ENCODE data around the gene HK2.

Gene HK2

DNA sequence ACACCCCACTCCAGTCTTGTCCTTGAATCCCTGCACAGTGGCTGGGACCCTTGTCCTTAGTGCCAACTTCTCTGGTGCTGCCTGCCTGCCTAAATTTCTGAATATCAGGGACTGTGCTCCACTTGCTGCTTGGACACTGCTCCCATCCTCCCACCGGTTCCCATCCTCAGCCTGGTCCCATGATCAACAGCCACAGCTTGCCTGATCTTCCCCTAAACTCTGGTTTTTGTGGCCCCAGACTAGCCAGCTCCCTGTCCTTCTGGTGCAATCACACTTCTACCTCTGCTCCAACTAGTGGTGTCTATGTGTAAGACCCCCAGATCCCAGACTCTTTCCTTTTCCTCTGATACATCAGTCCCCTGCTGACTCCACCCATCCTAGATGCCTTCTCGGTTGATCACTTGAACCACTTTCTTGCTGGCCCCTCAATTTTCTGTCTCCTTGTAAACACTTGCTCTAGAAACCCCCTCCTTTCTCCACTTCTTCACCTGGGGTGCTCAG, 87.4 kb downstream of the HK2 start:
- TF ChIP-seq CTCF (IDR thresholded peaks at IDR 0.05; ENCODE audit: low read depth, low read length) = no peak
- DNase-seq (ENCODE audit: extremely low read depth, low read depth) = no peak

DNA sequence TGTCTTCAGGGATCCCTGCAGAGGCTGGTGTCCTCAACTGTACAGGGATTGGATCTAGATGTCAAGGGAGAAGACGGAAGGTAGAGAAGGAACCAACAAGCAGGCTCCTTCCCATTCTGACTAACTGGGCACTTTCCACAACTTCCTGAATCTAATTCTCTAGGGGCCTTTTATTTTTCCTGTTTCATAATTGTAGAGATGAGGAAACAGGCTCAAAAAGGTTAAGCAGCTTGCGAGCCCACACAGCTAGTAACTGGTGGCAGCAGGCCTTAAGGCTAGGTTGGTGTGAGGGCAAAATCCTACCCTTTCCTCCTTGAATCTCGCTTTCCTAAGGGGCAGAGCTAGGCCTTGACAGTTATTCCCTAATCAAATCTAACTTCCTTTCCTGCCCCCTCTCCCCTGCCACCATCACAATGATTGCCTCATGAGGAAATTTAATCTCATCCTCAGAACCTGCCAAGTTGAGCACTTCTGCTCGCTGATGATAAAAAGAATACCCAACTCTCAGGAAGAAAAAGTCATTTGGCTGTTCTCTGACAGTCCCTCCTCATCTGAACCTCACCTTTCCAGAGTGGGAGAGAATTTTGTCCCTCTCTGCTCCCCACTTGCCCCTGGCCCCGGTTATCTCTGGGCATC, 88.8 kb downstream of the HK2 start:
- no peak for DNase-seq (ENCODE audit: extremely low read depth, low read depth)
- no peak for TF ChIP-seq CTCF (IDR thresholded peaks at IDR 0.05; ENCODE audit: low read depth, low read length)

DNA sequence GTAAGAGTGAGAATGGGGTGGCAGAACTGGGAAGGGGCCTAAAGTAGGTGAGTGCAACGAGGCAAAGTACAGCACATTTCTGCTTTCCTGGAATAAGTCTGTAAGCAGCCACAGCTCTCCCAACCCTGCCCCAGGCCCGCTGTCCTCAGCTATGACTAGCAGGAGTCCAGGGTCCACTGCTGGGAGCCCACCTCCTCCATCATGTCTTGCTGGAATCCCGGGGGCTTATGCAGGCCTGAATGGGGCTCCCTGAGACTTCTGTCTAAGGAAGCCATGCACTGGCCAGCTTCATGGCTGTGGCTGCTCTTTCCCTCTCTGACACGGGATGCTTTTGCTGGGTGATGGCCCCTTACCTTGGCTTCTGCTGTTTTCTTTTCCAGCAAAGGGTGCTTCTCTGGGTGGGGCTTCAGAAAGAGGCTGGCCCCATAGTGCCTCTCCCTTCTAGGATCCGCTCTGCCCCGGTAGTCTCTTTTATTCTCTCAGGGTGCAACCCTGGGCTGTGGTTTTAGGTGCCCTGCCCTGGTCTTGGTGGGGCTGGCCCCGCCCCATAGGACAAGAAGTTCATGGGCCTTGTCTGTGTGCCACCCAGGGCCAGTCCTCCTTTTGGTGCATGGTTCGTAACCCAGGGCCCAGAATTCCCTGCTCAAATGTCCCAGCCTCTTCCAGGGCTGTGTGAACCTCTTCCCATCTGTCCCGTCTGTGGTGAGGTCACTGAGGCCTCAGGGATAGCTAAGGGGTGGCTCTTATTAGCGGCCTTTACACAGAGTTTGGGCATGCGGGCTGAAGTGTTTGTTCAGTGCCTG, 90.7 kb downstream of the HK2 start:
- DNase-seq (ENCODE audit: extremely low read depth, low read depth) = no peak
- no peak for TF ChIP-seq CTCF (IDR thresholded peaks at IDR 0.05; ENCODE audit: low read depth, low read length)

DNA sequence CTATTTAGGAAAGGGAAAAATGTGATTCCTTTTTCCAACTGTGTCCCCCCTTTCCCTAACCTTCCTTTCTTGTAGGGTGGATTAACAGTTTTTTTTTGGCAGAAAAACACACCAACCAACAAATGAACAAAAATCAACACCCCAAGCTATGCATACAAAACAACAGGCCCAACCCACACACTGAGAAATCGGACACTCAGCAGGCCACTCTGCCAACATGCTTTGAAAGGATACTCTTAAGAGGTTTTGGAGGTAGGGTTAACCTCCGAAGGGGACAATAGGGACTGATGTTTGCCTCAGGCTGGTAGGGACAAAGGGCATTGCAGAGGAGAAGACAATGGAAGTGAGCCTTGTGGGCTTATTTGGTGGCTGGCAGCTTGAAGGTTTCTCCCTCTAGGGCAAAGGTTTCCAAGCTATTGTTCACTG, 91.4 kb downstream of the HK2 start:
- DNase-seq (ENCODE audit: extremely low read depth, low read depth) = no peak
- no peak for TF ChIP-seq CTCF (IDR thresholded peaks at IDR 0.05; ENCODE audit: low read depth, low read length)

- TF ChIP-seq CTCF (IDR thresholded peaks at IDR 0.05; ENCODE audit: low read depth, low read length) = no peak
- DNase-seq (ENCODE audit: extremely low read depth, low read depth) = no peak
Observed at GRCh38 chr2:74927621-74928020, 93.7 kb downstream of the HK2 start.

DNA sequence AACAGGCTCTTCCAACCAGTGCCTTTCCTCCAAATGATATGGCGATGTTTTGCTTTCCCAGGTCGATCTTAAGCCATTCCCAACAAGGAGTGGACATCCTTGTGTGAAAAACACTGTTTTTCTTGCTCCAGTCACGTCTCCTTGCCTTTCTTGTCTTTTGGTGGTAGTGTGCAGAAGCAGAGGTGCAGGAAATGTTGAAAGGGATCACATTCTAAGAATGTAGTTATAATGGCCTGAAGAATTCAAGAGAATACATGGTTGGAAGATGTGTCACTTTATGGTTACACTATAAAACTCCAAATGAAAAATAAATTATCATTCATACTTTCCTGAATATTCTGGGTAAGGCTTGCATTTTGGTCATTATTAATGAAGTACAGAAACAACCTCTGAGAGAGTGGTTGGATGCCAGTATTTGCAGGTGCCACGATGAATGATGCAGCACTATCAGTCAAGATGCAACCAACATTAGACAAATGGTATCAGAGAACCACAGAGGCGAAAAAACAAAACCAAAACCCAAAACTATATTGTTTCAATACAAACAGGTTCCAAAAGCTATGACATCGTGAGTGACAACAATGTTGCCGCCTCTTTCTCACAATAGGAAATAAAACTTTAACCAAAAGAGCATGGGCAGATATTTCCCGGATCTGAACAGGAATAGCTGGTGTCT, 97.0 kb downstream of the HK2 start:
- no peak for TF ChIP-seq CTCF (IDR thresholded peaks at IDR 0.05; ENCODE audit: low read depth, low read length)
- no peak for DNase-seq (ENCODE audit: extremely low read depth, low read depth)

GRCh38 chr2:74931940-74932339, 98.0 kb downstream of the HK2 start:
- no peak for DNase-seq (ENCODE audit: extremely low read depth, low read depth)
- no peak for TF ChIP-seq CTCF (IDR thresholded peaks at IDR 0.05; ENCODE audit: low read depth, low read length)
